Endothelial cell (in vitro differentiated cells): ENCODE data around the gene HMGB3. TPM values are rescaled to one million over a fixed set of nuclear protein-coding genes. Genes with fewer than 3 reads are reported as not detected.
"Not testable (repeated sequence)": the region's sequence is repeated elsewhere in the genome, so short reads cannot be mapped to it uniquely, and the experiment has no call there.

ENCODE experiments used
- DNase-seq: peaks from one replicate; pipeline ENCODE4 v3.0.0; 2021; ENCODE audit warnings: low spot score
- H3K27ac Mint-ChIP-seq: one replicate; pipeline ENCODE4 v1.8.0; 2021; ENCODE audit warnings: mixed read lengths, inconsistent platforms; ENCODE audit not compliant: unreplicated experiment
- H3K27me3 Mint-ChIP-seq: one replicate; pipeline ENCODE4 v1.8.0; 2021; ENCODE audit warnings: mild to moderate bottlenecking, moderate library complexity, mixed read lengths, inconsistent platforms; ENCODE audit not compliant: unreplicated experiment
- H3K36me3 Mint-ChIP-seq: one replicate; pipeline ENCODE4 v1.8.0; 2021; ENCODE audit warnings: mild to moderate bottlenecking, low read depth, mixed read lengths, inconsistent platforms; ENCODE audit not compliant: unreplicated experiment
- H3K4me1 Mint-ChIP-seq: one replicate; pipeline ENCODE4 v1.8.0; 2021; ENCODE audit warnings: mild to moderate bottlenecking, mixed read lengths, inconsistent platforms; ENCODE audit not compliant: unreplicated experiment
- H3K4me3 Mint-ChIP-seq: one replicate; pipeline ENCODE4 v1.8.0; 2021; ENCODE audit warnings: mild to moderate bottlenecking, mixed read lengths, inconsistent platforms; ENCODE audit not compliant: unreplicated experiment
- H3K9me3 Mint-ChIP-seq: one replicate; pipeline ENCODE4 v1.8.0; 2021; ENCODE audit warnings: mixed read lengths, inconsistent platforms; ENCODE audit not compliant: unreplicated experiment
- total RNA-seq: library from RNA; stranded (reverse); fragmentation: NEBNext Ultra II Directional; extraction: Animal tissue kit (Norgen Biotek cat#: 25700); gene quantifications from one replicate; pipeline ENCODE4 v1.2.1, GENCODE V29; 2021; ENCODE audit not compliant: unreplicated experiment
- TF ChIP-seq, protein P1 (sequence below): fragments of 200-600 bp; sonication (generic); IDR thresholded peaks from one replicate; pipeline ENCODE4 v1.5.0; 2021; ENCODE audit warnings: antibody characterized with exemption; ENCODE audit not compliant: unreplicated experiment

HMGB3 gene
- total RNA-seq, 1 donor from 2014 or later: 104 TPM

DNA sequence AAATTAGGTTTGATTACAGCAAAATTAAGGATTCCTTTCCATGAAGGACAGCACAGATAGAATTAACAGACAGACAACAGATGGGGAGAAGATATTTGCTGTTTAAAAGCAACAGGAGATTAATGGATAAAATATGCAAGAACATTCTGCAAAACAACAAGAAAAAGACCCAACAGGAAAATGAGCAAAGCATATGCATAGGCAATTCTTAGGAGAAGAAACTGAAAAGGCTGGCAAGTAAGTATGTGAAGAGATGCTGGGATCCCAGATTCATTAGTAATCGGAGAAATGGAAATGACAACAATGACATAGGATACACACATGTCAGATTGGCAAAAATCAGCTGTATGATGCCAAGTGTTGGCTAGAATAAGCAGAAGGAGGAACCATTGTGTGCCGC, 27.5 kb upstream of the HMGB3 start:
- TF ChIP-seq, protein P1, sequence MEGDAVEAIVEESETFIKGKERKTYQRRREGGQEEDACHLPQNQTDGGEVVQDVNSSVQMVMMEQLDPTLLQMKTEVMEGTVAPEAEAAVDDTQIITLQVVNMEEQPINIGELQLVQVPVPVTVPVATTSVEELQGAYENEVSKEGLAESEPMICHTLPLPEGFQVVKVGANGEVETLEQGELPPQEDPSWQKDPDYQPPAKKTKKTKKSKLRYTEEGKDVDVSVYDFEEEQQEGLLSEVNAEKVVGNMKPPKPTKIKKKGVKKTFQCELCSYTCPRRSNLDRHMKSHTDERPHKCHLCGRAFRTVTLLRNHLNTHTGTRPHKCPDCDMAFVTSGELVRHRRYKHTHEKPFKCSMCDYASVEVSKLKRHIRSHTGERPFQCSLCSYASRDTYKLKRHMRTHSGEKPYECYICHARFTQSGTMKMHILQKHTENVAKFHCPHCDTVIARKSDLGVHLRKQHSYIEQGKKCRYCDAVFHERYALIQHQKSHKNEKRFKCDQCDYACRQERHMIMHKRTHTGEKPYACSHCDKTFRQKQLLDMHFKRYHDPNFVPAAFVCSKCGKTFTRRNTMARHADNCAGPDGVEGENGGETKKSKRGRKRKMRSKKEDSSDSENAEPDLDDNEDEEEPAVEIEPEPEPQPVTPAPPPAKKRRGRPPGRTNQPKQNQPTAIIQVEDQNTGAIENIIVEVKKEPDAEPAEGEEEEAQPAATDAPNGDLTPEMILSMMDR: no peak
- peaks cover 3% of the 10 kb centered on the region for H3K27me3 Mint-ChIP-seq
- no peaks in the 10 kb centered on the region for H3K9me3 Mint-ChIP-seq
- H3K4me1 Mint-ChIP-seq: no peaks in the 10 kb centered on the region
- no peak overlapping the region for H3K27ac Mint-ChIP-seq
- H3K36me3 Mint-ChIP-seq: no peaks in the 10 kb centered on the region
- no peak for DNase-seq
- H3K4me3 Mint-ChIP-seq: no peak overlapping the region

DNA sequence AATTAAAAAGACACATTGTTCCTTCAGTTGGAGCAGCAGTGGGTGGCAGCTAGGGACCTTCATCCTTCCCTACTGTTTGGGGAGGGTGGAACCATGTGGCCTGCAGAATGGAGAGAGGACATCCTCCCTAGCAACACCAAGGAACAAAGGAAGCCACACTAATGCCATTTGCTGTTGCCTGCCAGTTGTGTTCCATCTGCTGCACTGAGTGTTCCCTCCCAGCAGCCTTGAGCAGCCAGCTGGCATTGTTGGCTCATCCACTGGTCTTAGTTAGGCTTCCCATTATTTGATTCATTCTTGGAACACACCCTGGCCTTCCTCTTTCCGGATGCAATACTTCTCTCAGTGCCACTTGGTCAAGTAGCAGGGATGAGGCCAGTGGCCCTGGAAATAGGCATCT, 25.0 kb upstream of the HMGB3 start:
- no peak for DNase-seq
- peaks cover 3% of the 10 kb centered on the region for H3K27me3 Mint-ChIP-seq
- TF ChIP-seq, protein P1: no peak
- no peaks in the 10 kb centered on the region for H3K36me3 Mint-ChIP-seq
- H3K9me3 Mint-ChIP-seq: no peaks in the 10 kb centered on the region
- H3K4me3 Mint-ChIP-seq: no peak overlapping the region
- no peaks in the 10 kb centered on the region for H3K4me1 Mint-ChIP-seq
- H3K27ac Mint-ChIP-seq: no peak overlapping the region

DNA sequence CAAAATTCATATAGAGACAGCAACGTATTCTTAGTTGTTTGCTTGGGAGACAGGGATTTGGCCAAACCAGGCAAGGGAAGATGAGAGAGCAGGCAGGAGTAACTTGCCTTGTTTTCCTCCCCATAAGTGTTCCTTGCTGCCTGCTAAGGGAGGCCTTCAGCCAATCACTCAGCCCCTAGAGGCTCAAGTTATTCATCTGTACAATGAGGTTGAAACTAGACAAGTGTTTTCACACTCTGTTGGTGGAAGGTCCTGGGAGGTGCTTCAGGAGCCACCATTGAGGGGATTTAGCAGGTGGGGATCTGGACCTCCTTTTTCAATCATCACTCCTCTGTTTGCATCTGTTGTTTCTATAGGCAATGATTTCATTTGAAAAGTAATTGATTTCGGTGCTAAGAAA, 23.6 kb upstream of the HMGB3 start:
- H3K27me3 Mint-ChIP-seq: peaks cover 3% of the 10 kb centered on the region
- TF ChIP-seq, protein P1: no peak
- DNase-seq: no peak
- H3K36me3 Mint-ChIP-seq: no peaks in the 10 kb centered on the region
- H3K4me3 Mint-ChIP-seq: no peak overlapping the region
- H3K4me1 Mint-ChIP-seq: no peaks in the 10 kb centered on the region
- no peaks in the 10 kb centered on the region for H3K9me3 Mint-ChIP-seq
- no peak overlapping the region for H3K27ac Mint-ChIP-seq

DNA sequence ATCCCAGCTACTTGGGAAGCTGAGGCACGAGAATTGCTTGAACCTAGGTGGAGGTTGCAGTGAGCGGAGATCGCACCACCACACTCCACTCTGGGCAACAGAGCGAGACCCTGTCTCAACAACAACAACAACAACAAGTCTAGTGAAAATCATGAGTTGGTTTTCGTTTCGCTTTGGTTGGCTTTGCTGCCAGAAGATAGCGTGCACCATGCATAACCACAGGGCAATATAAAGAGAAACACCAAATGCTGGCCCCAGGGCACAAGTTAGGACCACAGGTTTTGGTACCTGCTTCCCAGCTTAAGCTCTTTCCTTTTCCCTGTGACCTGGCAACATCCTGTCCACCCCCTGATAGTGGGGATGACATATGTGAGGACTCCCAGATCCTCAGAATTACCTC, 21.5 kb upstream of the HMGB3 start:
- H3K36me3 Mint-ChIP-seq: no peaks in the 10 kb centered on the region
- no peaks in the 10 kb centered on the region for H3K4me1 Mint-ChIP-seq
- no peaks in the 10 kb centered on the region for H3K9me3 Mint-ChIP-seq
- TF ChIP-seq, protein P1: no peak
- no peak for DNase-seq
- H3K27me3 Mint-ChIP-seq: no peaks in the 10 kb centered on the region
- H3K4me3 Mint-ChIP-seq: no peak overlapping the region
- no peak overlapping the region for H3K27ac Mint-ChIP-seq

DNA sequence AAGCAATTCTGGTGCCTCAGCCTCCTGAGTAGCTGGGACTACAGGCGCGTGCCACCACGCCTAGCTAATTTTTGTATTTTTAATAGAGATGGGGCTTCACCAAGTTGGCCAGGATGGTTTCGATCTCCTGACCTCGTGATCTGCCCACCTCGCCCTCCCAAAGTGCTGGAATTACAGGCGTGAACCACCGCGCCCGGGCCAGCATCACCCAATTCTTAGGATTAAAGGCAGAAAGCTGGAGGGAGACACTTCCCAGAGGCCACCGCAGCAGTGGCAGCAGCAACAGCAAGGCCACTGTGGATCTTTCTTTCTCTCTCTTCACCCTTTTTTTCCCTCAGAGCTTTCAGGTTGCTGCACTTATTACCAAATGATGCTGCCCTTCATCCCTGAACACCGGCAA, 18.7 kb upstream of the HMGB3 start:
- DNase-seq, H3K27me3 Mint-ChIP-seq, H3K4me1 Mint-ChIP-seq, H3K9me3 Mint-ChIP-seq, H3K4me3 Mint-ChIP-seq, H3K36me3 Mint-ChIP-seq, H3K27ac Mint-ChIP-seq: not testable (repeated sequence)

DNA sequence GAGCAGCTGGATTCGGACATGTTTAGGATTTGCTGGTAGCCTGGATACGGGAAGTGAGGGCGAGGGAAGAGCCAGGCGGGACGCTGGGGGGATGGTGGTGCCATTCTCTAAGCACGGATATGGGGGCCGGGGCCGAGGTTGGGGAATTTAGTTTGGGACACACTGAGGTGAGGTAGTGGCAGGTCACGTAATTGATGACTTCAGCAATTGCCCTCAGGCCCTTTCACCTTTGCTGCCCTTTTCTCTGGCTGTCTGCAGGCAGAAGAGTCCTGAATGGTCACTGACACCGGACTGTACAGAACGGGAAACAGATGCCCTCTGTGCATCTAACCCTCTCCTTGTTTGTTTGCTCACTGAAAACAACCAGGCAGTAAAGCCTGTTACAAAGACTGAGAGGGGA, 16.9 kb upstream of the HMGB3 start:
- Mint-ChIP-seq H3K4me1 (no peaks in the 10 kb centered on the region), H3K9me3 (no peaks in the 10 kb centered on the region), H3K4me3 (no peak overlapping the region), H3K36me3 (no peaks in the 10 kb centered on the region), H3K27ac (no peak overlapping the region), H3K27me3 (no peaks in the 10 kb centered on the region)
- no peak for DNase-seq
- TF ChIP-seq, protein P1: no peak
